HCT116 (cell line): Measurements from ENCODE around the gene OR5K3. TPM values are rescaled to one million over a fixed set of nuclear protein-coding genes. Genes with fewer than 3 reads are reported as not detected.

ENCODE experiments used
- ATAC-seq: fragments of 200-7000 bp; cut with Tn5 transposase; 2 replicates; pipeline ENCODE4 v1.9.1; 2020; ENCODE audit warnings: mild to moderate bottlenecking, moderate library complexity
- BruUV-seq: library from RNA; stranded (reverse); fragments of 400-500 nt; replicated peaks from 2 replicates; lab custom pipeline; 2021; lab: Mats Ljungman, UMichigan
- CTCF ChIA-PET: fragments of 300-600 bp; sonication (Branson Sonifier 250); formaldehyde crosslinking; loops from one replicate; lab custom pipeline; 2021; ENCODE audit warnings: antibody characterized with exemption; lab: Charles Lee
- POLR2A ChIA-PET: fragments of 300-600, 350-600 bp; sonication (Branson Sonifier 250); formaldehyde crosslinking; loops from one replicate; lab custom pipeline; 2021; ENCODE audit warnings: antibody characterized with exemption; lab: Charles Lee
- RAD21 ChIA-PET, 2 experiments: fragments of 300-600 bp; sonication (Branson Sonifier 250); formaldehyde crosslinking; loops; one replicate each; lab custom pipeline; 2023; ENCODE audit warnings: low total read pairs in 2 of 2; ENCODE audit not compliant: uncharacterized antibody in 2 of 2, unreplicated experiment in 2 of 2, low non-redundant PET in 1 of 2; lab: Charles Lee
- DNase-seq: peaks from one replicate; pipeline ENCODE4 v3.0.0-alpha.2; 2010; ENCODE audit warnings: low read depth, low spot score
- H2AFZ ChIP-seq: fragments of 200-600 bp; shearing (Covaris generic), sonication (generic); 2 replicates; pipeline ENCODE4 v1.6.1; 2017; ENCODE audit warnings: low read depth, mixed run types, mixed read lengths, antibody characterized with exemption, low read length; ENCODE audit not compliant: poor library complexity, severe bottlenecking
- H3K27ac ChIP-seq: 2 replicates; pipeline ENCODE4 v1.5.1; 2012; ENCODE audit warnings: low read depth, low read length
- H3K27me3 ChIP-seq: fragments of 200-600 bp; sonication (generic); 2 replicates; pipeline ENCODE4 v1.6.1; 2016; ENCODE audit warnings: mixed run types, low read length, mixed read lengths; ENCODE audit not compliant: insufficient read depth
- H3K36me3 ChIP-seq, 2 experiments: fragments of 200-500 bp in 1 of 2; fragments of 200-600 bp in 1 of 2; sonication (Bioruptor generic) in 1 of 2; sonication (generic) in 1 of 2; 2 replicates each; pipeline versions ENCODE4 v1.5.1 to v1.6.1; 2014 to 2016; ENCODE audit warnings: low read length in 2 of 2, inconsistent platforms in 1 of 2, mixed read lengths in 1 of 2, mixed run types in 1 of 2; ENCODE audit not compliant: insufficient read depth in 2 of 2, control insufficient read depth in 1 of 2
- H3K4me1 ChIP-seq, 2 experiments: fragments of 200-600 bp in 1 of 2; sonication (generic) in 1 of 2; 2 replicates each; pipeline versions ENCODE4 v1.5.1 to v1.6.1; 2012 to 2017; ENCODE audit warnings: low read length in 2 of 2, inconsistent platforms in 1 of 2, mild to moderate bottlenecking in 1 of 2, mixed read lengths in 1 of 2, mixed run types in 1 of 2, moderate library complexity in 1 of 2; ENCODE audit not compliant: insufficient read depth in 2 of 2, control insufficient read depth in 1 of 2
- H3K4me2 ChIP-seq: fragments of 200-600 bp; sonication (generic); 2 replicates; pipeline ENCODE4 v1.6.1; 2017; ENCODE audit warnings: mixed run types, low read length, mixed read lengths
- H3K4me3 ChIP-seq, 2 experiments: fragments of 200-600 bp in 1 of 2; sonication (generic) in 1 of 2; replicated peaks in 1 of 2; 2 replicates each; pipeline ENCODE4 v1.5.1; 2011 to 2016; ENCODE audit warnings: low read length in 2 of 2, control low read depth in 1 of 2, low read depth in 1 of 2, mild to moderate bottlenecking in 1 of 2, mixed read lengths in 1 of 2, mixed run types in 1 of 2
- H3K79me2 ChIP-seq: fragments of 200-600 bp; sonication (generic); 2 replicates; pipeline ENCODE4 v1.6.1; 2017; ENCODE audit warnings: mild to moderate bottlenecking, mixed run types, low read length, moderate library complexity, mixed read lengths; ENCODE audit not compliant: insufficient read depth
- H3K9ac ChIP-seq: fragments of 200-600 bp; sonication (generic); 2 replicates; pipeline ENCODE4 v1.6.1; 2016; ENCODE audit warnings: low read length, mixed read lengths
- H3K9me2 ChIP-seq: fragments of 200-600 bp; sonication (generic), shearing (Covaris generic); 2 replicates; pipeline ENCODE4 v1.6.1; 2017; ENCODE audit warnings: mixed run types, mild to moderate bottlenecking, moderate library complexity; ENCODE audit not compliant: insufficient read depth
- H3K9me3 ChIP-seq, 2 experiments: fragments of 200-500 bp in 1 of 2; fragments of 200-600 bp in 1 of 2; sonication (Bioruptor generic) in 1 of 2; sonication (generic) in 1 of 2; 2 replicates each; pipeline ENCODE4 v1.6.1; 2014 to 2017; ENCODE audit warnings: low read length in 2 of 2, mixed read lengths in 2 of 2, inconsistent platforms in 1 of 2, low read depth in 1 of 2, mild to moderate bottlenecking in 1 of 2, mixed run types in 1 of 2, moderate library complexity in 1 of 2; ENCODE audit not compliant: control insufficient read depth in 1 of 2, insufficient read depth in 1 of 2
- H4K20me1 ChIP-seq: fragments of 200-600 bp; sonication (generic), shearing (Covaris generic); 2 replicates; pipeline ENCODE4 v1.6.1; 2017; ENCODE audit warnings: mixed run types, mild to moderate bottlenecking, moderate library complexity; ENCODE audit not compliant: insufficient read depth
- ELF1 ChIP-seq: IDR thresholded peaks from 2 replicates; pipeline ENCODE4 v1.6.1; 2012; ENCODE audit warnings: low read depth, borderline replicate concordance
- EZH2 ChIP-seq: fragments of 200-600 bp; sonication (generic); IDR thresholded peaks from 2 replicates; pipeline ENCODE4 v1.6.1; 2017; ENCODE audit warnings: antibody characterized with exemption, mixed run types
- EZH2phosphoT487 ChIP-seq: fragments of 200-600 bp; IDR thresholded peaks from 2 replicates; pipeline ENCODE4 v1.6.1; 2018; ENCODE audit warnings: antibody characterized with exemption, borderline replicate concordance
- JUND ChIP-seq: IDR thresholded peaks from 2 replicates; pipeline ENCODE4 v1.6.1; 2012
- POLR2A ChIP-seq: IDR thresholded peaks from 2 replicates; pipeline ENCODE4 v1.7.0; 2011; ENCODE audit warnings: borderline replicate concordance; ENCODE audit not compliant: insufficient read depth, insufficient read length; ENCODE audit errors: extremely low read depth
- RAD21 ChIP-seq: IDR thresholded peaks from 2 replicates; pipeline ENCODE4 v1.6.1; 2012; ENCODE audit warnings: low read depth, mild to moderate bottlenecking
- SIN3A ChIP-seq: IDR thresholded peaks from 2 replicates; pipeline ENCODE4 v1.6.1; 2012; ENCODE audit warnings: low read depth
- SRF ChIP-seq: IDR thresholded peaks from 2 replicates; pipeline ENCODE4 v1.6.1; 2012; ENCODE audit warnings: low read depth
- TCF7L2 ChIP-seq: IDR thresholded peaks from 2 replicates; pipeline ENCODE4 v1.7.0; 2011; ENCODE audit warnings: borderline replicate concordance, inconsistent platforms; ENCODE audit not compliant: insufficient read depth, insufficient read length; ENCODE audit errors: extremely low read depth
- ZFX ChIP-seq: fragments of 450-650 bp; IDR thresholded peaks from 2 replicates; pipeline ENCODE4 v1.6.1; 2017
- ZNF274 ChIP-seq: fragments of 200-500 bp; sonication (Bioruptor generic); IDR thresholded peaks from 2 replicates; pipeline ENCODE4 v1.6.1; 2014; ENCODE audit warnings: mild to moderate bottlenecking, low read depth, low read length, inconsistent platforms
- intact Hi-C: fragments of 100-400 bp; cut with micrococcal nuclease; formaldehyde crosslinking; loops from 2 replicates; pipeline ENCODE4 v1.10.0; 2022
- total RNA-seq: library from RNA; stranded (reverse); gene quantifications from one replicate; pipeline ENCODE4 v1.2.1, GENCODE V29; 2021; ENCODE audit not compliant: unreplicated experiment
- TF ChIP-seq, protein P1 (sequence below): IDR thresholded peaks from 2 replicates; pipeline ENCODE4 v1.6.1; 2012; ENCODE audit warnings: low read depth
- TF ChIP-seq, protein P2 (sequence below): IDR thresholded peaks from 2 replicates; pipeline ENCODE4 v1.6.1; 2012

The OR5K3 gene
- total RNA-seq, 1 experiment from 2014 or later, result not detected

DNA sequence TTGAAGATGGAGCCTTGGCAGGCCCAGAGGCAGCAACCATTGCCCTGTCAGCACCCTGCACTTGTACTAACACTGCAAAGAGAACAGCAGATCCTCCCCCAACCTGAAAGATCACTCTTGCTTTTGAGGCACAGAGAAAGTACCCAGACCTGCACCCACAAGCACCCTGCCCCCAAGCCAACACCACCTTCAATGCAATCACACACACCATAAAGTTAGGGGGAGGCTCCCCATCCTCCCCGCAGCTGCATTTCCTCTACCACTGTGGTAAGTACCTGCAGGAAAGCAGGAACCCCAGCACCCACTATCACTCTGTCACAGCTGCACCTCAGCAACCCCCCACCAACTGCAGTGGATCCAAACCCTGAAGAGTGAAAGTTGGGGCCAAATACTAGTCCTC lies 12.0 kb downstream of the OR5K3 start (continued):
- TF ChIP-seq, protein P1, sequence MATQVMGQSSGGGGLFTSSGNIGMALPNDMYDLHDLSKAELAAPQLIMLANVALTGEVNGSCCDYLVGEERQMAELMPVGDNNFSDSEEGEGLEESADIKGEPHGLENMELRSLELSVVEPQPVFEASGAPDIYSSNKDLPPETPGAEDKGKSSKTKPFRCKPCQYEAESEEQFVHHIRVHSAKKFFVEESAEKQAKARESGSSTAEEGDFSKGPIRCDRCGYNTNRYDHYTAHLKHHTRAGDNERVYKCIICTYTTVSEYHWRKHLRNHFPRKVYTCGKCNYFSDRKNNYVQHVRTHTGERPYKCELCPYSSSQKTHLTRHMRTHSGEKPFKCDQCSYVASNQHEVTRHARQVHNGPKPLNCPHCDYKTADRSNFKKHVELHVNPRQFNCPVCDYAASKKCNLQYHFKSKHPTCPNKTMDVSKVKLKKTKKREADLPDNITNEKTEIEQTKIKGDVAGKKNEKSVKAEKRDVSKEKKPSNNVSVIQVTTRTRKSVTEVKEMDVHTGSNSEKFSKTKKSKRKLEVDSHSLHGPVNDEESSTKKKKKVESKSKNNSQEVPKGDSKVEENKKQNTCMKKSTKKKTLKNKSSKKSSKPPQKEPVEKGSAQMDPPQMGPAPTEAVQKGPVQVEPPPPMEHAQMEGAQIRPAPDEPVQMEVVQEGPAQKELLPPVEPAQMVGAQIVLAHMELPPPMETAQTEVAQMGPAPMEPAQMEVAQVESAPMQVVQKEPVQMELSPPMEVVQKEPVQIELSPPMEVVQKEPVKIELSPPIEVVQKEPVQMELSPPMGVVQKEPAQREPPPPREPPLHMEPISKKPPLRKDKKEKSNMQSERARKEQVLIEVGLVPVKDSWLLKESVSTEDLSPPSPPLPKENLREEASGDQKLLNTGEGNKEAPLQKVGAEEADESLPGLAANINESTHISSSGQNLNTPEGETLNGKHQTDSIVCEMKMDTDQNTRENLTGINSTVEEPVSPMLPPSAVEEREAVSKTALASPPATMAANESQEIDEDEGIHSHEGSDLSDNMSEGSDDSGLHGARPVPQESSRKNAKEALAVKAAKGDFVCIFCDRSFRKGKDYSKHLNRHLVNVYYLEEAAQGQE, result no peak
- TF ChIP-seq, protein P2, sequence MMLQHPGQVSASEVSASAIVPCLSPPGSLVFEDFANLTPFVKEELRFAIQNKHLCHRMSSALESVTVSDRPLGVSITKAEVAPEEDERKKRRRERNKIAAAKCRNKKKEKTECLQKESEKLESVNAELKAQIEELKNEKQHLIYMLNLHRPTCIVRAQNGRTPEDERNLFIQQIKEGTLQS, result no peak
- TF ChIP-seq POLR2A, result no peak
- TF ChIP-seq EZH2, result no peak
- no peak for TF ChIP-seq ZFX
- TF ChIP-seq RAD21, result no peak
- TF ChIP-seq EZH2phosphoT487, result no peak
- no peak for TF ChIP-seq ZNF274
- no peak for TF ChIP-seq TCF7L2

DNA sequence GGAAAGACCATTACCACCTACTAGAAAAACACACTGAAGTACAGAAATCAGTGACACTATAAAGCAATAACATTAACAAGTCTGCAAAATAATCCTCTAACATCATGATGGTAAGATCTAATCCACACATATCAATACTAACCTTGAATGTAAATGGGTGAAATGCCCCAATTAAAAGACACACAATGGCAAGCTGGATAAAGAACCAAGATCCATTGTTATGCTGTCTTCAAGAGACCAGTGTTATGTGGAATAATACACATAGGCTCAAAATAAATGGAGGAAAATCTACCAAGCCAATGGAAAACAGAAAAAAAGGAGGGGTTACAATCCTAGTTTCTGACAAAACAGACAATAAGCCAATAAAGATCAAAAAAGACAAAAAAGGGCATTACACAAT lies 13.5 kb downstream of the OR5K3 start:
- no peak for ATAC-seq
- H3K79me2 ChIP-seq, result no peaks in the 10 kb centered on the region
- RAD21 ChIA-PET, result no interaction called here
- H3K4me3 ChIP-seq, result no peak overlapping the region
- no peaks in the 10 kb centered on the region for H3K36me3 ChIP-seq
- POLR2A ChIA-PET, result no interaction called here
- CTCF ChIA-PET, result no interaction called here
- no peak overlapping the region for H2AFZ ChIP-seq
- H3K9me3 ChIP-seq, result peaks cover 0 to 10% of the 10 kb centered on the region in 2 experiments; a peak in 3 of 4 replicates
- H3K4me2 ChIP-seq, result no peak overlapping the region
- H3K9ac ChIP-seq, result no peak overlapping the region
- no peaks in the 10 kb centered on the region for H3K4me1 ChIP-seq
- H4K20me1 ChIP-seq, result no peaks in the 10 kb centered on the region
- TF ChIP-seq TCF7L2 (no peak), ELF1 (no peak), JUND (no peak), SRF (no peak), SIN3A (no peak)
- no peak for DNase-seq
- H3K9me2 ChIP-seq, result no peaks in the 10 kb centered on the region
- BruUV-seq, result no TSS peak
- no peaks in the 10 kb centered on the region for H3K27me3 ChIP-seq
- intact Hi-C loops, result no loop called here
- H3K27ac ChIP-seq, result no peak overlapping the region
